Kidney (tissue), 14 donors: ENCODE results near the gene ROBO4. TPM values are rescaled to one million over a fixed set of nuclear protein-coding genes. Genes with fewer than 3 reads are reported as not detected.

Source experiments
- DNase-seq, 5 donors: peaks; one replicate each; pipeline ENCODE4 v3.0.0-alpha.2; 2013 to 2020
- FAIRE-seq: peaks from 2 replicates; lab custom pipeline; 2012; peaks lifted over from hg19 to GRCh38; lab: Jason Lieb, UNC
- H3K27ac ChIP-seq, 2 donors: one replicate each; pipeline ENCODE4 v1.7.0; 2013; ENCODE audit warnings: low read depth in 2 of 2, low read length in 2 of 2, inconsistent platforms in 1 of 2
- H3K27me3 ChIP-seq: one replicate; pipeline ENCODE4 v1.7.1; 2013; ENCODE audit warnings: low read length, inconsistent platforms; ENCODE audit not compliant: control insufficient read depth, insufficient read depth
- H3K36me3 ChIP-seq, 3 donors: one replicate each; pipeline versions ENCODE4 v1.7.0 to v1.7.1; 2013; ENCODE audit warnings: low read length in 3 of 3, control low read depth in 1 of 3, inconsistent platforms in 1 of 3; ENCODE audit not compliant: insufficient read depth in 3 of 3, control insufficient read depth in 2 of 3
- H3K4me1 ChIP-seq, 3 donors: one replicate each; pipeline versions ENCODE4 v1.7.0 to v1.7.1; 2013; ENCODE audit warnings: low read length in 3 of 3, inconsistent platforms in 1 of 3, low read depth in 1 of 3; ENCODE audit not compliant: control insufficient read depth in 2 of 3, insufficient read depth in 2 of 3
- H3K4me3 ChIP-seq, 3 donors: one replicate each; pipeline versions ENCODE4 v1.7.0 to v1.8.1; 2013; ENCODE audit warnings: low read length in 3 of 3, control low read depth in 1 of 3, inconsistent platforms in 1 of 3
- H3K9ac ChIP-seq, 3 donors: one replicate each; pipeline versions ENCODE4 v1.7.0 to v1.7.1; 2013; ENCODE audit warnings: low read length in 3 of 3, control low read depth in 1 of 3, inconsistent platforms in 1 of 3
- H3K9me3 ChIP-seq, 3 donors: one replicate each; pipeline versions ENCODE4 v1.7.0 to v1.7.1; 2013; ENCODE audit warnings: low read length in 3 of 3, control low read depth in 1 of 3, inconsistent platforms in 1 of 3; ENCODE audit not compliant: control insufficient read depth in 2 of 3, insufficient read depth in 1 of 3
- CTCF ChIP-seq: IDR thresholded peaks from 3 replicates; pipeline ENCODE4 v1.5.1; 2012; ENCODE audit warnings: mild to moderate bottlenecking, moderate library complexity, borderline replicate concordance; ENCODE audit not compliant: insufficient read depth; ENCODE audit errors: extremely low read depth
- intact Hi-C: fragments of 100-400 bp; cut with DNase I; formaldehyde crosslinking; loops from one replicate; pipeline ENCODE4 v1.11.1; 2022
- polyA plus RNA-seq: library from polyadenylated mRNA; stranded (reverse); fragments of 350-450 nt; fragmentation: Illumina TruSeq; extraction: RNeasy Lipid Tissue Mini Kit (QIAGEN cat#74804); gene quantifications from one replicate; pipeline ENCODE4 v1.2.3, GENCODE V29; 2014; ENCODE audit warnings: low read depth, low replicate concordance; ENCODE audit not compliant: insufficient read depth
- total RNA-seq: library from RNA; stranded (reverse); fragmentation: NEBNext Ultra II Directional; extraction: Animal tissue kit (Norgen Biotek cat#: 25700); gene quantifications from one replicate; pipeline ENCODE4 v1.2.1, GENCODE V29; 2021
- donor health status: control.
- donor health status: control.
- donor health status: control.
- donor health status: control.
- donor health status: control.
- donor health status: DM: yes; HTN: yes; CAD: no.
- donor health status: Normal renal cell carcinoma (clear cell type).

ROBO4 gene
- total and polyA plus RNA-seq, 2 donors from 2014 or later = 12.8 to 29.5 TPM

GRCh38 chr11:124934862-124935547 is 37.3 kb upstream of the ROBO4 start:
- Histone ChIP-seq H3K27ac (no peak overlapping the region), H3K4me1 (no peaks in the 10 kb centered on the region), H3K4me3 (no peak overlapping the region), H3K27me3 (no peaks in the 10 kb centered on the region), H3K36me3 (no peaks in the 10 kb centered on the region), H3K9me3 (no peaks in the 10 kb centered on the region), H3K9ac (no peak overlapping the region)
- intact Hi-C loops = no loop called here
- FAIRE-seq (no peak), DNase-seq (peak in 3 of 5 donors; percentile 29 to 64 (median 33))
- TF ChIP-seq CTCF = no peak

GRCh38 chr11:124930799-124931198 is 33.1 kb upstream of the ROBO4 start:
- Histone ChIP-seq H3K4me1 (no peaks in the 10 kb centered on the region), H3K27ac (no peak overlapping the region), H3K9me3 (no peaks in the 10 kb centered on the region), H3K27me3 (no peaks in the 10 kb centered on the region), H3K4me3 (no peak overlapping the region), H3K9ac (no peak overlapping the region), H3K36me3 (no peaks in the 10 kb centered on the region)
- no peak for FAIRE-seq
- intact Hi-C loops = no loop called here
- TF ChIP-seq CTCF = no peak
- no peak for DNase-seq

- no peak overlapping the region for H3K9ac ChIP-seq
- H3K36me3 ChIP-seq = no peaks in the 10 kb centered on the region
- DNase-seq (peak in 1 of 5 donors; percentile 15), FAIRE-seq (no peak)
- TF ChIP-seq CTCF = no peak
- no peak overlapping the region for H3K4me3 ChIP-seq
- no peaks in the 10 kb centered on the region for H3K9me3 ChIP-seq
- intact Hi-C loops = no loop called here
- no peak overlapping the region for H3K27ac ChIP-seq
- no peaks in the 10 kb centered on the region for H3K4me1 ChIP-seq
- no peaks in the 10 kb centered on the region for H3K27me3 ChIP-seq
Observed at GRCh38 chr11:124928942-124929665, 31.4 kb upstream of the ROBO4 start.
